ENCODE results near the gene TAS2R20. TPM values are rescaled to one million over a fixed set of nuclear protein-coding genes. Genes with fewer than 3 reads are reported as not detected.

TAS2R20 gene
- total and polyA plus RNA-seq, 2 of the 8 experiments (the other 6 are each of a cell fraction or from before 2014, with no cell fraction given): 0.57 to 0.71 TPM

DNA sequence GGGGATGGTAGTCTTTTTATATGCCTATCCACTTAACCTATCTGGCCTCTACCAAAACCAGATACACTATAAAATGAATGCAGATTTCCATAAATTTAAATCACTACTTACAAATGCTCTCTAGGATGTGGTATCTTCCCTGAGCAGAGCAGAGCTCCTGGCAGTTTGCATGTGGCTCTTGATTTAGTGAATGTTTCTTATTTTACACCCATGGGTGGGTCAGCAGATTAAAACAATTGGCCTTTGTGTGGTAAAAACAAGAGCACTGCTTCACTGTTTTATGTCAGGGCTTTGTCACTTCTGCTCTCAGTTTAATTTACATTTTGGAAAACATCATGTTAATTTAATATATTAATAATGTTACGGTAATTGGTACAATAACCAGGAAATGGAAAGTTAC is 18.8 kb upstream of the TAS2R20 start:
- no peaks in the 10 kb centered on the region for H3K23me2 ChIP-seq (ENCODE audit: low read depth, low read length)
- no peak overlapping the region for H3K14ac ChIP-seq (ENCODE audit: insufficient read length)
- H3K56ac ChIP-seq (replicated peaks; ENCODE audit: insufficient read length, low read depth, low read length): no peak overlapping the region
- H2BK120ac ChIP-seq (replicated peaks; ENCODE audit: low read depth, low read length): no peak overlapping the region
- no peaks in the 10 kb centered on the region for H3K27me3 ChIP-seq (replicated peaks in 1 of 4; ENCODE audit: control insufficient read depth in 3 of 4, extremely low read depth in 1 of 4, insufficient read depth in 3 of 4, low read length in 3 of 4)
- no peak overlapping the region for H2AFZ ChIP-seq (ENCODE audit: low read length)
- no peak overlapping the region for H2BK12ac ChIP-seq (ENCODE audit: low read depth, low read length)
- H4K8ac ChIP-seq (ENCODE audit: extremely low read depth, insufficient read depth, low read length): no peak overlapping the region
- H3K79me2 ChIP-seq (ENCODE audit: control insufficient read depth in 1 of 2, insufficient read depth in 2 of 2, low read length in 2 of 2): no peaks in the 10 kb centered on the region
- no peak overlapping the region for H4K91ac ChIP-seq (replicated peaks; ENCODE audit: insufficient read length, low read length)
- DNase-seq (ENCODE audit: low read depth in 1 of 2, low spot score in 2 of 2) (no peak), FAIRE-seq (no peak)
- H2BK15ac ChIP-seq (ENCODE audit: low read length): no peak overlapping the region
- CTCF ChIA-PET (ENCODE audit: partially characterized antibody): interaction anchor here (1.1 kb wide), 1 partner anchor 470 kb away, joined by 3 read pairs; no protein-coding TSS in a partner anchor
- WGBS, 2 experiments (ENCODE audit: extremely low coverage in 1 of 2, insufficient coverage in 1 of 2, insufficient read length in 1 of 2, insufficient replicate concordance in 2 of 2, low coverage in 1 of 2, low lambda C conversion rate in 2 of 2, missing lambda C conversion rate in 1 of 2): 91% methylated on average over 1 of the region's 1 CpG; no CpG with 5 or more reads in 1 of the 2 experiments
- H3K4me1 ChIP-seq (replicated peaks in 1 of 4; ENCODE audit: control insufficient read depth in 3 of 4, insufficient read depth in 4 of 4, low read length in 3 of 4): no peaks in the 10 kb centered on the region
- H3K36me3 ChIP-seq (ENCODE audit: control insufficient read depth in 2 of 4, insufficient read depth in 4 of 4, low read length in 3 of 4): no peaks in the 10 kb centered on the region
- H3K4me2 ChIP-seq (ENCODE audit: insufficient read depth in 1 of 2, low read depth in 2 of 2, low read length in 2 of 2): no peak overlapping the region
- no peak overlapping the region for H3K23ac ChIP-seq (ENCODE audit: insufficient read length)
- POLR2A ChIA-PET (ENCODE audit: partially characterized antibody): interaction anchor here (0.6 kb wide), 2 partner anchors 54 to 56 kb away, joined by 3 read pairs; no protein-coding TSS in a partner anchor
- no peaks in the 10 kb centered on the region for H3K9me3 ChIP-seq (ENCODE audit: insufficient read depth in 2 of 2, low read depth in 1 of 2, low read length in 1 of 2)
- no peak overlapping the region for H3K4me3 ChIP-seq (ENCODE audit: extremely low read depth in 1 of 4, insufficient read depth in 2 of 4, low read depth in 3 of 4, low read length in 4 of 4)
- H2BK5ac ChIP-seq (ENCODE audit: low read depth, low read length): no peak overlapping the region
- no peak overlapping the region for H3K4ac ChIP-seq (replicated peaks; ENCODE audit: insufficient read length, low read depth, low read length)
- no peak overlapping the region for H3K18ac ChIP-seq (ENCODE audit: extremely low read depth, low read length)
- H4K20me1 ChIP-seq (replicated peaks in 1 of 2; ENCODE audit: control insufficient read depth in 1 of 2, insufficient read depth in 2 of 2, low read length in 2 of 2): no peaks in the 10 kb centered on the region
- H3K27ac ChIP-seq (ENCODE audit: low read depth, low read length): no peak overlapping the region
- no peak overlapping the region for H2AK5ac ChIP-seq (ENCODE audit: low read depth, low read length)
- H4K5ac ChIP-seq (ENCODE audit: insufficient read length, low read depth, low read length): no peak overlapping the region
- no peak overlapping the region for H3K9ac ChIP-seq (replicated peaks in 1 of 4; ENCODE audit: extremely low read depth in 1 of 4, low read depth in 3 of 4, low read length in 3 of 4)
- H3K79me1 ChIP-seq (ENCODE audit: low read depth, low read length): no peaks in the 10 kb centered on the region
- H2BK20ac ChIP-seq (ENCODE audit: low read length): no peak overlapping the region
- TF ChIP-seq, protein P1, sequence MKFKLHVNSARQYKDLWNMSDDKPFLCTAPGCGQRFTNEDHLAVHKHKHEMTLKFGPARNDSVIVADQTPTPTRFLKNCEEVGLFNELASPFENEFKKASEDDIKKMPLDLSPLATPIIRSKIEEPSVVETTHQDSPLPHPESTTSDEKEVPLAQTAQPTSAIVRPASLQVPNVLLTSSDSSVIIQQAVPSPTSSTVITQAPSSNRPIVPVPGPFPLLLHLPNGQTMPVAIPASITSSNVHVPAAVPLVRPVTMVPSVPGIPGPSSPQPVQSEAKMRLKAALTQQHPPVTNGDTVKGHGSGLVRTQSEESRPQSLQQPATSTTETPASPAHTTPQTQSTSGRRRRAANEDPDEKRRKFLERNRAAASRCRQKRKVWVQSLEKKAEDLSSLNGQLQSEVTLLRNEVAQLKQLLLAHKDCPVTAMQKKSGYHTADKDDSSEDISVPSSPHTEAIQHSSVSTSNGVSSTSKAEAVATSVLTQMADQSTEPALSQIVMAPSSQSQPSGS (IDR thresholded peaks at IDR 0.05; ENCODE audit: low read length): no peak
- TF ChIP-seq JUND (IDR thresholded peaks at IDR 0.05; ENCODE audit: low read length) (no peak), PHF8 (conservative IDR thresholded peaks at IDR 0.05; ENCODE audit: low read depth, low read length) (no peak), RFX5 (IDR thresholded peaks at IDR 0.05; ENCODE audit: borderline replicate concordance, low read depth, low read length) (no peak), EGR1 (IDR thresholded peaks at IDR 0.05; ENCODE audit: borderline replicate concordance, low read depth, low read length) (no peak), TCF12 (IDR thresholded peaks at IDR 0.05; ENCODE audit: low read depth, low read length) (no peak), SP1 (IDR thresholded peaks at IDR 0.05; ENCODE audit: low read depth, low read length) (no peak), EZH2 (IDR thresholded peaks at IDR 0.05; ENCODE audit: low read depth, low read length, severe bottlenecking) (no peak), NANOG (IDR thresholded peaks at IDR 0.05; ENCODE audit: insufficient read depth, low read depth, low read length, poor library complexity, severe bottlenecking) (no peak)
- TF ChIP-seq, protein P2, sequence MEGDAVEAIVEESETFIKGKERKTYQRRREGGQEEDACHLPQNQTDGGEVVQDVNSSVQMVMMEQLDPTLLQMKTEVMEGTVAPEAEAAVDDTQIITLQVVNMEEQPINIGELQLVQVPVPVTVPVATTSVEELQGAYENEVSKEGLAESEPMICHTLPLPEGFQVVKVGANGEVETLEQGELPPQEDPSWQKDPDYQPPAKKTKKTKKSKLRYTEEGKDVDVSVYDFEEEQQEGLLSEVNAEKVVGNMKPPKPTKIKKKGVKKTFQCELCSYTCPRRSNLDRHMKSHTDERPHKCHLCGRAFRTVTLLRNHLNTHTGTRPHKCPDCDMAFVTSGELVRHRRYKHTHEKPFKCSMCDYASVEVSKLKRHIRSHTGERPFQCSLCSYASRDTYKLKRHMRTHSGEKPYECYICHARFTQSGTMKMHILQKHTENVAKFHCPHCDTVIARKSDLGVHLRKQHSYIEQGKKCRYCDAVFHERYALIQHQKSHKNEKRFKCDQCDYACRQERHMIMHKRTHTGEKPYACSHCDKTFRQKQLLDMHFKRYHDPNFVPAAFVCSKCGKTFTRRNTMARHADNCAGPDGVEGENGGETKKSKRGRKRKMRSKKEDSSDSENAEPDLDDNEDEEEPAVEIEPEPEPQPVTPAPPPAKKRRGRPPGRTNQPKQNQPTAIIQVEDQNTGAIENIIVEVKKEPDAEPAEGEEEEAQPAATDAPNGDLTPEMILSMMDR (IDR thresholded peaks at IDR 0.05; ENCODE audit: control extremely low read depth in 1 of 3, insufficient read depth in 1 of 3, low read depth in 1 of 3, low read length in 3 of 3): no peak

Measured in H1 (cell line).